Effector memory CD4-positive, alpha-beta T cell (primary cell): ENCODE measurements around the gene NAV2.

ENCODE experiments used
- DNase-seq, 3 donors: peaks; one replicate each; pipeline ENCODE4 v3.0.0-alpha.2; 2020
- H3K27ac ChIP-seq: 2 replicates; pipeline ENCODE4 v1.7.0; 2013; ENCODE audit warnings: mild to moderate bottlenecking, low read length, moderate library complexity; ENCODE audit not compliant: insufficient read depth, poor library complexity, severe bottlenecking
- H3K27me3 ChIP-seq: replicated peaks from 2 replicates; pipeline ENCODE4 v1.7.0; 2013; ENCODE audit warnings: mild to moderate bottlenecking, low read length; ENCODE audit not compliant: insufficient read depth, control insufficient read depth, poor library complexity, severe bottlenecking
- H3K36me3 ChIP-seq: 2 replicates; pipeline ENCODE4 v1.7.0; 2013; ENCODE audit warnings: mild to moderate bottlenecking, low read length, moderate library complexity; ENCODE audit not compliant: control insufficient read depth, insufficient read depth
- H3K4me1 ChIP-seq: 2 replicates; pipeline ENCODE4 v1.7.0; 2013; ENCODE audit warnings: low read length, mild to moderate bottlenecking; ENCODE audit not compliant: control insufficient read depth, insufficient read depth, poor library complexity, severe bottlenecking
- H3K4me3 ChIP-seq: 2 replicates; pipeline ENCODE4 v1.7.0; 2013; ENCODE audit warnings: low read length, low read depth, mild to moderate bottlenecking; ENCODE audit not compliant: insufficient read depth, poor library complexity, severe bottlenecking
- H3K9me3 ChIP-seq: 2 replicates; pipeline ENCODE4 v1.7.0; 2013; ENCODE audit warnings: mild to moderate bottlenecking, low read length, moderate library complexity; ENCODE audit not compliant: control insufficient read depth

NAV2 gene

DNA sequence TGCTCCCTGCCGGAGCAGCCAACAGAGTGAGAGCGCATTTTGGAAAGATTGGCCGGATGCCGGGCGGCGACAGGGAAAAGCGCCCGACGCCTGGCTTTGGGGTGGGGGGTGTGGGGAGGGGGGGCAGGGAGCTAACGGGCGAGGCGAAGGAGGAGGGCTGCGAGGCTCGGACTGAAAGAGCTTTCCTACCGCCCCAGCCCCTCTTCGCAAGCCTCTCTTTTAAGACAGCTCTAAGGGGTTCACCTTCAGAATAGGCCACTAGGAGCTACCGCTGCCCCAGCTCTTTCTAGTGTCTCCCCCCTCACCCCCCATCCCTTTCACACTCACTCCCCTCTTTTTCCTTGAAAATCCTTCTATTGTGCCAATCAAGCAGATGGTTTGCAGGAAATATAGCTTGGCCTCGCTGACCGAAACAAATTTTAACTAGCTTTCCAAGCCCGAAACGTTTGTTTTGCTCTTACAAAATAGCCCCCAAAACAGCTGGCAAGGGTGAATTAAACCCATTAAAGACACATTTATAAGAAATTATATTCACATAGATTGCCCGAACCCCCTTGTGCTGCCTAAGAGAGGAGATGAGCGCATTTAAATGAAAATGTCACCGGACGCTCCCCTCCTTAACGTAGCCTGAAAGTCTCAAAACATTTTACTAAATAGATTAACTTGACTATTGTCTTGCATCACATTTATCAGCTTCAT, 451.3 kb downstream of the NAV2 start:
- Histone ChIP-seq H3K27me3 (peaks cover 59% of the 10 kb centered on the region), H3K36me3 (no peaks in the 10 kb centered on the region), H3K27ac (no peak overlapping the region), H3K4me1 (peaks cover 5% of the 10 kb centered on the region), H3K9me3 (no peaks in the 10 kb centered on the region), H3K4me3 (no peak overlapping the region)
- no peak for DNase-seq
